AG09319 (cell line): Measurements from ENCODE around the gene FBXL15.

Source experiments
- DNase-seq: peaks from one replicate; pipeline ENCODE4 v3.0.0-alpha.2; 2010; ENCODE audit warnings: low read depth; ENCODE audit errors: extremely low read depth
- CTCF ChIP-seq: IDR thresholded peaks from 2 replicates; pipeline ENCODE4 v1.5.1; 2011; ENCODE audit warnings: low read depth, mild to moderate bottlenecking, inconsistent platforms, low read length, moderate library complexity

FBXL15 gene

GRCh38 chr10:102433619-102434046 lies 13.0 kb downstream of the FBXL15 start:
- TF ChIP-seq CTCF: no peak
- no peak for DNase-seq

GRCh38 chr10:102434394-102435132 lies 13.9 kb downstream of the FBXL15 start:
- DNase-seq: no peak
- TF ChIP-seq CTCF: no peak

GRCh38 chr10:102435133-102435497 lies 14.5 kb downstream of the FBXL15 start:
- DNase-seq: no peak
- TF ChIP-seq CTCF: no peak

GRCh38 chr10:102435529-102436233 lies 15.0 kb downstream of the FBXL15 start:
- no peak for DNase-seq
- TF ChIP-seq CTCF: no peak

- no peak for DNase-seq
- TF ChIP-seq CTCF: no peak
These were observed 15.7 kb downstream of the FBXL15 start for GRCh38 chr10:102436312-102436711.

- TF ChIP-seq CTCF: no peak
- DNase-seq: no peak
These were observed 16.9 kb downstream of the FBXL15 start for GRCh38 chr10:102437515-102437914.

- DNase-seq: no peak
These were observed 17.7 kb downstream of the FBXL15 start for GRCh38 chr10:102438374-102438773.

More at GRCh38 chr10:102438374-102438773, 17.7 kb downstream of the FBXL15 start:
- no peak for TF ChIP-seq CTCF
